Fibroblast of gingiva (primary cell): ENCODE results near the gene ARL6.

Source experiments
- DNase-seq: peaks from one replicate; pipeline ENCODE4 v3.0.0-alpha.2; 2011; ENCODE audit warnings: low read depth

ARL6 gene

DNA sequence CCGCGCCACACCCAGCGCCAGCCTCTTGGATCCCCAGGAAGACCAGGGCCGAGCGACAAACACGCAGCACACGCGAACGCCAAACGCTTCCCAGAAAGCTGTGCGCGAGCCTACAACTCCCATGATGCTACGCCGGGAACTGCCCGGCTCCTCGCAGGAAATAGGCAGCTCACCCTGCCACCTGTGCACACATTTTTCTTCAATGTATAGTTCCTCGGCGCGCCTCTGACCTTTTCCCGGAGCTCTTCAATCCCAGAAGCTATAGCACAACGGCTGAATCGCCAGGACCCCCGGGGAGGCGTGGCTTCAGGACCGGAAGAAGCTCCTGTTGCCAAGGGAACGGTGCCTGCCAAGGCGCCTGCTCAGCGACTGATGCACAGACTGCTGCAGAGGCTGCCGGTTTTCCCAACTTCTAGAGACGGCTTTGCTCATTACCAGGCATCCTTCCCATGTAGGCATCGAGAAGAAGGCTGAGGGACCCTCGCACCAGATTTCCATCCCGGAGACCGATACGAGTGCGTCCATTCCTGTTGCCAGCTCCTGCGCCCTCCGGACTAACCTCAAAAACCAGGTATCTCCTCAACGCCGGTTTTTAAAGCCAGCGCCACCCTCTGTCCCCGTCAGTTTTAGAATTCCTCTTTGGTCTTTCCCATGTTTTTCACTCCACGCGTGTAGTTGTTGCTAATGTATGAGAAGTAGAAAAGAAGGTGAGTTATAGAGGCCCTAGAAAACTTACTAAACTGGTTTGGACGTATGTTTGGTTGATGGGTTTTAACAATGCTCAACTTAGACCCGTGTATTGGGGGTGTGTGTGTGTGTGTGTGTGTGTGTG lies at the start of gene ARL6:
Gene ARL6 (plus strand): TSS at position 352 of the 832 bp plus-strand sequence. CDS start 3,350 bp downstream, outside the sequence.
- DNase-seq, result peak; percentile 84

DNA sequence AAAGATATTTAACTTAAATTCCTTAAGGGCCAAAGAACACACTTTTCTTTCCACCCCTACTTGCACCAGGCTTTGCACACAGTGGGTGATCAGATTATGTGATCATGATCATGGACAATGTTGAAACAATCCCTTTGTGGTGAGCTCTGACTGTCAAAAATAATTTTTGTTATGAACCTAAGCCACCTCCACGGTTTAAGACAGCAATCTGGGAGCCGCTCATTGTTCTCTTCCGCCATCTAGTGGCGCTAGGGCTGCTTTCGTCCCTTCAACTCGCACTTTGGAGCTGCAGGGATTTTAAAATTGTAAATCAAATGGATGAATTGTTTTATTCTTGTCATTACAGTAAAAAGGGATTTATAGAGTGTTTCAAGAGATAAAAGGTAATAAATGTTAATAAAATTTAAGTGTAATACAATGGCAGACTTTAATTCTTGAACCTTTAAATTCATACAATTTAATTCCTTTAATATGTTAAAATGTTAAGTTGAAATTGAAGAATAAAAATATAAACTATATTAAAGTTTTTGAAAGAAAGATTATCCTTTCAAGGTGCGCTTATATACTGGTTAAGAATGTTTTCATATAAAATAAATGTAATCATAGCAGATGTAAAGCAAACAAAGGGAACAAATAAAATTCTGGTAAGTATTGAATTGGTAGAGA lies 45.3 kb upstream of the ARL6 start:
- DNase-seq, result peak; percentile 47

DNA sequence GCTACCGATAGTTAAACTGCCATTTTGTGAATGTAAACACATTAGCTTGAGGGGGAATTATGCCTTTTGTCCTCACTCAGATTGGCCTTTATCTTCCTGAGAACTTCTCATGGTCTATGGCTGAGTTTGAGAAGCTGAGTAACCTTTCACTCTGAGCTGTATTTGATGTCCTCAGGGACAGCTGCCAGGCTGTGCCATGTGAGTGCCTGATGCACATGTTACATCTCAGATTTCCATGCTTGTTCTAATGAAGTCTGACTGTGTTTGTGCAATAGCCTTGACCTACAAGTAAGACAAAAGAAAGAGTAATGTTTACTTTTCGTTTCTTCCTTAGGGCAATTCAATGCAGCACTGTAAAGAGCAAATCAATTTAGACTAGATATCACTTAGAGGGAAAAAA lies 44.1 kb upstream of the ARL6 start:
- DNase-seq, result peak; percentile 26

GRCh38 chr3:97721446-97721845 lies 43.1 kb upstream of the ARL6 start:
- DNase-seq, result no peak

DNA sequence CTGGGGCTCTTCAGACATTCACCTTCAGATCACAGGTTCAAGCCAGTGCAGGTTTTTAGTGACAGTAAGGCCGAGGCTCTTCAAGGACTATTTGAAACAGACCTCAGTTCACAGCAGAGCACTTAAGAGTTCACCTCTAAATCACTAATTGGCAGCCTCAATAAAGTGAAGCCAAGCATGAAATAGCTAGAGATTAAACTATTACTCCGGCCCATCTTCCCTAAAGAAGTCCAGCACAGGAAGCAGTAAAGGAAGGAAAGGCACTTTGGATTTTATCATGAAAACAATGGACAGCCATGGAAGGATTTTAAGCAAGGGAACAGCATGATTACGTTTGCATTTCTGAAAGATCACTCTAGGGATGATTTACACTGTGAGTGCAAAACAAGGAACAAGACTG lies 27.6 kb upstream of the ARL6 start:
- DNase-seq, result no peak

DNA sequence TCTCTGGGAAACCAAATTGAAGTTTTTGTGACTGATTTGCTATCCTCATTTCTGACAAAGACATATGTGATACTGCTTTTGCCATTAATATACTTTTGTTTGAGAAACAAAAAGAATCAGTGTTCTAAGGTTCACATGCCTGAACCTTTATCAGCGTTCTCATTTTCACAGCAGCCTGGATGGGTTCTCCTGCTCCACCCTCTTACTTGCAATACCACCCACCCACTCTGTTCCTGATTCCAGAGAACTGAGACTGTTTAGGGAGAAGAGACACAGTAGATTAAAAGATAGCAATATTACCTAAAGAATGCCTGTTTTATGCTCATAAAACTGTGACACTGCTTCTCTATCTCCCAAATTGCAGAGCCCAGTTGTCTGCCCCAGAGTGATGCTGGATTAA lies 25.8 kb upstream of the ARL6 start:
- no peak for DNase-seq

DNA sequence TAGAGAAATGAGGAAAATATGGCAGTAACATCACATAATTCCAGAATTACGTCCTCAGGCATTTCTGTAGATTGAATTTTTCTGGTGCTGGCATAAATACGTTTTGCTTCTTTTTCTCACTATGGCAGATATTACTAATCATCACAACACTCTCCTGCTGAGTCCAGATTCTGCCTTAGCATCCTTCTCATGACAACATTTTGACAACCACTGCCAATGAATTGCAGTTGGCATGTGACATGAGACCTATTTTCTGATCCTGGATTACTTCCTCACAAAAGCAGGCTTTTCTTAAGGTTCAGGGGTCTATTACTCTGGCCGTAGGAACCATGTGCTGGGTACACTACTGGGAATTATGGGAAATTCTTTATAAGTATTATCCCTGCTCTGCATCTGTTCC lies 22.5 kb upstream of the ARL6 start:
- no peak for DNase-seq

DNA sequence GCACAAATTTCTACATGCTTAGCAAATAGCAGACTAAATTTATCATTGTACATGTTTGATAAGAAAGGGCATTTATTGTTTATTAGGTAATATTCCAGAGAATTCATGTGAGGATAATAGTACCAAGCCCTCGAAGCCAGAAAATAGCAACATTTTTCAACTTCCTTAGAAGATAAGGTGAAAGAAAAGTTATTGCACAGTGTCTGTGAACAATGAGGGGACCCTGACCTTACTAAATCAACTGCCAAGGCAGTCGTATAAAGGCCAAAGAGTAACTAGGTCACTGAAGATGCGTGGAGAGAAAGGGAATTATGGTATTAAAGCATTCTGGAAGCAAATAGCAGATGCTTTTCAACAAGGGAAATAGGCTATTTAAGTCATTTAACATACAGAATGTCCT lies 20.3 kb upstream of the ARL6 start:
- no peak for DNase-seq

GRCh38 chr3:97763586-97764406 lies 762 bp upstream of the ARL6 start:
- no peak for DNase-seq

GRCh38 chr3:97765336-97765735 lies 778 bp downstream of the ARL6 start:
- no peak for DNase-seq

GRCh38 chr3:97772926-97773325 lies 8.4 kb downstream of the ARL6 start:
- no peak for DNase-seq

DNA sequence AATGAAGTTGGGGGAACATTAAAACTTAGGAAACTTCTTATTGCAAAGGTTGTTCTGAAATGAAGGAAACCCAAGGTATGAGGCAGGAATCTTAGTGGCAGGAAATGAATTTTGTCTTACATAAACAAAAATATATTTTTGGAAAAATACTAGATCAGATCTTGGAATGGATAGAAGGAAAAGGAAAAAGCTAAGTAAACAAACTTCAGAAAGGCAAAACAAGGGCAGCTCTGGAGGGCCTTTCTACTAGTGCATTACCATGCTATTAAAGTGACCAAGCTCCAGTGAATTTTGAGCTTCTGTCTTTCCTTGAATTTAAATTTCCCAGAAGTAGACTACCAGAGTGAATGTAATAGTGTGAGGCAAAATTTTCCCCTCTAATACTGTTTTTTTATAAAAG lies 13.6 kb downstream of the ARL6 start:
- no peak for DNase-seq

GRCh38 chr3:97793420-97794019 lies 29.0 kb downstream of the ARL6 start:
- peak; percentile 31 for DNase-seq

GRCh38 chr3:97795951-97796350 lies 31.4 kb downstream of the ARL6 start:
- no peak for DNase-seq

DNA sequence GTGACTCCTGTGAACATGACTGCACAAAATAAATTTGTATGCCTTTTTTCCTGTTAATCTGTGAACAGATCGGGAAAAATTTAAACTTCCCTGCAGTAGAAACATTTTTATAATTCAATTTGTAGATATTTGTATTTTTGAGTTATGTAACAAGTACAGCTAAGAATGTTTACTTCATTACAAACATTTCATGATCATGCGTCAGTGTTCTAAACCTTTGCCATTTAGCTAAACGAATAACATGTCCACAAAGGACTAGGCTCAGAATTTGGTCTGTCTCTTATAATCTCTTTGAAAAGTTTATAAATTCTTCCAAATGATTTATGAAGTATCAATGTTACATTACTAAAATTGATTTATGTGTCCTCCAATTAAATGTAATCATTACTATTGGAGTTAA lies 39.9 kb downstream of the ARL6 start:
- DNase-seq, result no peak

DNA sequence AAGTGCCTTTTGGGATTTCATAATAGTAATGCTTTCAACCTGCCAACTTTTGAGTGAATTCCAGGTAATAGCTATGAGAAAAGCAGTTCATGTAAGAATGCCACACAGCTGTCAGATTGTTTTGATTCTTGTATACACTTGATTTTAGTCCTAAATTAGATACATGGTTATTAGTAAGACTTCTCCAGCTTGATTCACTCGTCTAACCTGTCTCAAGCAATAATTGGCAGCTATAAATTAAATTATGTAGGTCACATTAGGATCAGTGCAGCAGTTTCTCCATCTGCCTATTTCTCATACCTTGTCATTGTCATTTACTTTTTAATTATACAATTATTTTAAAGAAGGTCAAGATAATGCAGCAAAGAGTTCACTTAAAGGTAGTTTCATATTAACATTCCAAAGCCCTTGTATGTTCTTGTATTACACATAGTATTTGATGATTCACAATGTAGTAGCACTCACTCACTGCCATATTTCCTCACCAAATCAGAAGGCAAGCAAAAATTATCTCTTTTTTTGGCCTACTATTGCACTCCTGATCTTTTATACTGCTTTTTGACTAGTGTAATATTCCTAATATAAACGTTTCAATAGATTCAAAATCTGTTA lies 46.3 kb downstream of the ARL6 start:
- DNase-seq, result no peak

DNA sequence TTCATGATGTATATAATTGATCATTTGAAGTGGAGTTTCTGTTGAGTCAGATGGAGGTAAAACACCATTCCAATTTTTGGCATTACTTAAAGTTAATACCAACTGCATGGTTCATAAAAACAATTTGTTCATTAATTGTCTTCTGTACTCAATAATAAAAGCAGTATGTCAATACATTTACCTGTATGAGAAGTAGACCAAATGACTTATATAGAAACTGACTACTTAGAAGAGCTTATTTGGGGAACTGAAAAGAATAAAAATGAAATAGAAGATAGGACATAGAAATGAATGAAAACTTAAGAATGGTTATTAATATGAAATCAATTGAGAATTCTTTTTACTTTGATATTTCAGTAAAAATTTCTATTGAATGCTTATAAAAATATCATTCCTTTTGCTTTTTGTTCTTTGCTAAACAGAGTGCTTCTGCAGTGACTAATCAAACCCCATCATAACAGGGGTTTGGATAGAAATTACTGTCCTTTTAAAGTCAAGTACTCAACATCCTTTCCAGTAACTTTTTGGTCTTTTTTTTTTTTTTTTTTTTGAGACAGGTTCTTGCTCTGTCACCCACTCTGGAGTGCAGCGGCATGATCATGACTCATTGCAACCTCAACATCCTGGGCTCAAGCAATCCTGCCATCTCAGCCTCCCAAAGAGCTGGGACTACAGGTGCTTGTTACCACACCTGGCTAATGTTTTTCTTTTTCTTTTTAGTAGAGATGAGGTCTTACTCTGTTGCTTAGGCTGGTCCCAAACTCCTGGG lies 50.8 kb downstream of the ARL6 start:
- DNase-seq, result no peak

DNA sequence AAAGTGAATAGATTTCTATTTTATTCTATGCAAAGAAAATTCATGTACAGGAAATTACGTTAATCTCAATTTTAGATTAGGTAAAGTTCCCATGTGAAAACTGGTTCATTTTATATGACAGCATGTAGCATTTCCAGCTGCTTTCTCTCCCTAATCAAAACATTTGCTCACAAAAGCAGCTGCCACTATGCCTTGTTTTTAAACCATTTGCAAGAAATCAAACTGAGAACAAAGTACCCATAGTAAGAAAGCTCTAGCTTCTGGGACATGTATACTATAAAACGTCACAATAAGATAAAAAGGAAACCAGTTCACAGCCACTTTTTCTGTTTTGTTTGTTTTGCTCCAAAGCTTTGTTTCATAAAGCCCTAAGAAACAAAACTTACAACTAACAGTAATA lies 52.3 kb downstream of the ARL6 start:
- DNase-seq, result no peak

DNA sequence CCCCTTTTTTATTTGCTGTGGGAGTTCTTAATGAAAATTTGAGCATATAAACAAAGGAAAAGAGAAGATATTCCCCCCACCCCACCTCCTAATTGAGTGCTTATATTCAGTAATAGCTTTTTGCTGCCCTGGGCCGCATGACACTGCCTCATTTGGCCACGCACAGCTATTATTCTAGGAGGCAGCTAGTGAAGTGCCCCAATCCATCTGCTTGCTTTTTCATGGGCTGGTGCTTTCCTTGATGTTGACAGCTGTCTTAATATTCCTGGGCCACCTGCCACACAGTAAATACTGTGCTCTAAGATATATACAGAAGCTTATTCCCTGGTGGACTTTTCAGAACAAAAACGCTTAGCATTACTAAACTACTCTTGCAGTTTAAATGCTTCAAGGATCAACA lies 53.4 kb downstream of the ARL6 start:
- DNase-seq, result no peak

GRCh38 chr3:97820780-97821179 lies 56.2 kb downstream of the ARL6 start:
- no peak for DNase-seq

DNA sequence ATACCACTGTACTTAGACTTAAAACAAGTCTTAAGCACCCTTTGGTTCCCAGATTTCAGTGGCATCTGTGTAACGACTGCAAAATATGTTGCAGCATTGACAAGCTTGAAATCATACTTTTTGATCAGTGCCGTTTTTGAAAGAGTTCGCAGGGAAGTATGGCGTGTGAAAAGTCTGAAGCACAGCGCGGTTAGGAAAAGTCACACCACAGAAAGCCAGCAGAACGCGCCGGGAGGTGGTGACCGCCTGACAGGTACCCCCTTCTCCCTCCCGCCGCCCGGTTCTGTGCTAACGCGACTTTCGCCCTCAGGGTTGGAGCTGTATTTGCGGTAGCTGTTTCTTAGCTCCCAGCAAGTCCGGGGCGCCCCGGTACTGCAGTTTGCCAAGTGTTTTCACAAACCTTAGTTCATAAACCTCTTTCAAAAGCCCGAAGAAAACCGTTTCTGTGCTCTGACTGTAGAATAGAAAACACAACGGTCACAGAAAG lies 56.8 kb downstream of the ARL6 start:
- no peak for DNase-seq
